Activated CD8-positive, alpha-beta memory T cell treated with anti-CD3 and anti-CD28 coated beads, Interleukin-2, amount 50 U/mL, for 48 hours (primary cell): ENCODE measurements around the gene YARS1.
"Not testable (repeated sequence)": the region's sequence is repeated elsewhere in the genome, so short reads cannot be mapped to it uniquely, and the experiment has no call there.

Source experiments
- DNase-seq: peaks from one replicate; pipeline ENCODE4 v3.0.0-alpha.2; 2020

The YARS1 gene

DNA sequence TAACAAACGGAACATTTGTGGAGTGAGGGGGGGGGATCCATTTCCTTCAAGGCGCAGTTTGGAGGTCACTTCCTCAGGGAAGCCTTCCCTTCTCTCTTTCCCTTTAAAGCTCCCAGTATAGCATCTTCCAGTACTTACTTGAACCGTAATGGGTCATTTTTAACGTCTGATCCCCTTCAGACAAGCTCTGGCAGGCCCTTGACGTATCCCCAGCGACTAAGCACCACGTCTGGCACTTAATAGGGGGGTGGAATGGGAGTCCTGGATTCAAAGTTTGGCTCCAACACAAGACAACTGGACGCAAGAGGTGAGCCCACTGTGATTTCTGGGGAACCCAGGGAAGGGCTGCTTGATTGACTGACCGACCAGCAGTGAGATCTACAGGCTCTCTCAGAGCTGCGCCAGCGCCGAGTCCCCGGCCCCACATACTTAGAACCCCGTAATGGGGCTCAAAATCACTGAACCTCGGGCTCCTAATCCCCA lies 441 bp downstream of the YARS1 start:
- DNase-seq = no peak

DNA sequence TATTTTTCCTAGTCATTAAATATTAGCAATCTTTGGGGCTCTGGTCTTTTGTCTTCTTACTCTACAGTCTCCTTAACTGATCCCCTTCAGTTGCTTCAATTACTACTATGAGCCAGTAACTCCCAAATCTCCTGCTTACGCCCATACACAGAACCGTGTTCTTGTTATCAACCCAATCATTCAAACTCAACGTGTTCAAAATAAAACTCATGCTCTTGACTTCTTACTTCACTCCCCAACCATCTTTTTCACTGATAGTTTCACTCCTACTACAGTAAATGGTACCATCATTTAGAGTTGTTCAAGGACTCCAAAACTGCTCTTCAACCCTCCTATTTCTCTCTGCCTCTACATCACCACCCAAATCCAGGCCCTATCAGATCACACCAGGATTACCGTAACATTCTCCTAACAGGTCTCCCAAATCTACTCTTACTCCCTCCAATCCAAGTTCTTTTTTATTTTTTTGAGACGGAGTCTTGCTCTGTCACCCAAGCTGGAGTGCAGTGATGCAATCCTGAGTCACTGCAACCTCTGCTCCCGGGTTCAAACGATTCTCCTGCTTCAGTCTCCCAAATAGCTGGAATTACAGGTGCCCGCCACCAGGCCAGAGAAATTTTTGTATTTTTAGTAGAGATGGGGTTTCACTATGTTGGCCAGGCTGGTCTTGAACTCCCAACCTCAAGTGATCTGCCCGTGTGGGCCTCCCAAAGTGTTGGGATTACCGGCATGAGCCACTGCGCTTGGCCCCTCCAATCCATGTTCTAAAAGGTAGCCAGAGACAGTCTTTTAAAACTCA lies 3.0 kb downstream of the YARS1 start:
- no peak for DNase-seq

DNA sequence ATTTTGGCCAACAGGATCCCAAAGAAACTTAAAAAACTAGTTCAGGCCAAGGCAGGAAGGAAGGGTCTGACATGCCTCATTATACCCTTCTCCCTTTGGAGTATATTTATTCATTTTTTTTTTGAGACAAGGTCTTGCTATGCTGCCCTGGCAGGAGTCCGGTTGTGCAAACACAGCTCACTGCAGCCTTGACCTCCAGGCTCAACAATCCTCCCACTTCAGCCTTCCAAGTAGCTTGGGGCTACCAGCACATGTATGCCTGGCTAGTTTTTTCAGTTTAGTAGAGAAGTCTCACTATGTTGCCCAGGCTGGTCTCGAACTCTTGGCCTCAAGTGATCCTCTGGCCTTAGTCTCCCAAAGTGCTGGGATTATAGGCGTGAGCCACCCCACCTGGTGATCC lies 5.2 kb downstream of the YARS1 start:
- DNase-seq = no peak

DNA sequence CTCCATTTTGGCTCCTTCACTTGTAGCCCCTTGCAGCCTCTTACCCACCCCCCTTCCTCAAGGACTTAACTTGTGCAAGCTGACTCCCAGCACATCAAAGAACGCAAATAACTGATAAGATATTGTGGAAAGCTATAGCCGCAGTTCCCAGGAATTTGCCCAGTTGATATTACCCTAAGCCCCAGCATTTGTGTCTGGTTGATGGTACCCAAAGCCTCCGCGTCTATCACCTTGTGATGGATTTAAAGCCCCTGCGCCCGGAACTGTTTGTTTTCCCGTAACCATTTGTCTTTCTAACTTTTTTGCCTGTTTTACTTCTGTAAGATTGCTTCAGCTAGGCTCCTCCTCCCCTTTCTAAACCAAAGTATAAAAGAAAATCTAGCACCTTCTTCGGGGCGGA lies 5.9 kb downstream of the YARS1 start:
- no peak for DNase-seq

DNA sequence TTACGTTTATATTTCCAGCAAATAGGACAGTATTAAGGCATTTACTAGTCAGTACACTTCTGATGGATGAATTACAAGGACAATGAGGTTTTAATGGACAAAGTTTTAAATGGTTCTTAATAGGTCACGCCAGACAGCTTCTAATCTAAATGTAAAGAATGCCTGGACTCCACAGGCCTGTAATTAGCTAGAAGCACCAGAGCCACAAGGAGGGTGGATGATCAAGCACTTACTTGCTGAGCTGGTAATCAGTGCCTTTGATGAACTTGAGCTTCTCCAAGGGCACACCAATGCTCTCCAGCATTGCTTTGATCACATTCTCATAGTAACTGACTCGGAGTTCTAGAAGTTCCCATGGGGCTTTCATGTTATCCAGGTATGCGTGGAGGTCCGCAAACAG lies 6.8 kb downstream of the YARS1 start:
- DNase-seq = no peak

DNA sequence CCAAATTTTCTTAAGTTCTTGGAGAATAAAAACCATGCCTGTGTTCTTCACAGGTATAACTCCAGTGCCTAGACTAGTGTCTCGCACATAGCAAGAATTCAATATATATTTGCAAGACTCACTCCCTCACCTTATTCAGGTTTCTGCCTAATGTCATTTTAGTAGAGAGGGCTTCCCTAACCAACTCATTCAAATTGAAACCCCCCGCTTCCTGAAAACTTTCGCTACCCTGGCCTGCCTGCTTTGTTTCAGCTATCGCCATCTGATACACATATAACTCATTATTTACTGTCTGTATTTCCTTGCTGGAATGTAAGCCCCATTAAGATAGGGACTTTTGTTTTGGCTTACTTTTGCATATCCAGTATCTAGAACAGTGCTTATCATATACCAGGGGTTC lies 8.6 kb downstream of the YARS1 start:
- no peak for DNase-seq

DNA sequence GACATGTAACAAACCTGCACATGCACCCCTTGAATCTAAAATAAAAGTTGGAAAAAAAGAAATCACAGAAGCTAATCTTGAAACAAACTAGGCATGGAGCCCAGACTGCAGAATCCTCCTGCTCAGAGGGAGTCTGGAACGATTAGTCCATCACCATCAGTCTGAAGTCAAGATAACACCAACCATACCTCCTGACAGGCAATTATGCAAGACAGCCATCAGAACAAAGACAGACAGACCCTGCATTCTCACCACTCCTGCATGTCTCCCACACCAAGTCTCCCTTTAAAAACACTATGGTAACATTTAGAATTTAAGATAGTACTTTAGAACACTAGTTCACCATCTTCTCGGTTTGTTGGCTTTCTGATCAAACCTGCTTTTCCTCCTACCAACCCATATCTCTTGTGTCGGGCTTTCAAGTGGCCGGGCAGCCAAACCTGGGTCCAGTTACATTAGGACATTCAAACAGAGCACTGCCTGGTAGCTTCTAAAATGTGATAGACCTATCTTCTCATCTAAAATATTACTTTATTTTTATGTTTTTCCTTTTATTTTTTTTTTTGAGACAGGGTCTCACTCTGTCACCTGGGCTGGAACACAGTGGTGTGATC lies 10.1 kb downstream of the YARS1 start:
- DNase-seq = no peak

DNA sequence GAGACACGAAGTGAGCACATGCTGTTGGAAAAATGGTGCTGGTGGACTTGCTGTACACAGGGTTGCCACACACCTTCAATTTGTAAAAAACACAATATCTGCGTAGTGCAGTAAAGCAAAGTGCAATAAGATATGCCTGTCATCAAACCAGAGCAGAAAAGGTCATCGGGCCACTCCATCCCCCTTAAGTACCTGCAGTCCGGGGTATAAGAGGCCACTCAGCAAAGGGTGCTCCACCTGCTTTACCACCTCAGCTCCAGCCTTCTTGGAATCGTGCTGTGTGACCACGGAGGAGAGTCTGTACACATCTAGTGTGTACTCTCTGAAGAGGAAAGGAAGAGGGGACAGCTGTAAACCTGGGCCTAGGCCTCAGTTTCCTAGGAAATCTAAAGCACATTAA lies 10.9 kb downstream of the YARS1 start:
- DNase-seq = no peak

DNA sequence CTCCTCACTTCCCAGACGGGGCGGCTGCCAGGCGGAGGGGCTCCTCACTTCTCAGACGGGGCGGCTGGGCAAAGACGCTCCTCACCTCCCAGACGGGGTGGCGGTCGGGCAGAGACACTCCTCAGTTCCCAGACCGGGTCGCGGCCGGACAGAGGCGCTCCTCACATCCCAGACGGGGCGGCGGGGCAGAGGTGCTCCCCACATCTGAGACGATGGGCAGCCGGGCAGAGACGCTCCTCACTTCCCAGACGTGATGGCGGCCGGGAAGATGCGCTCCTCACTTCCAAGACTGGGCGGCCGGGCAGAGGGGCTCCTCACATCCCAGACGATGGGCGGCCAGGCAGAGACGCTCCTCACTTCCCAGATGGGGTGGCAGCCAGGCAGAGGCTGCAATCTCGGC lies 12.7 kb downstream of the YARS1 start:
- not testable (repeated sequence) for DNase-seq

DNA sequence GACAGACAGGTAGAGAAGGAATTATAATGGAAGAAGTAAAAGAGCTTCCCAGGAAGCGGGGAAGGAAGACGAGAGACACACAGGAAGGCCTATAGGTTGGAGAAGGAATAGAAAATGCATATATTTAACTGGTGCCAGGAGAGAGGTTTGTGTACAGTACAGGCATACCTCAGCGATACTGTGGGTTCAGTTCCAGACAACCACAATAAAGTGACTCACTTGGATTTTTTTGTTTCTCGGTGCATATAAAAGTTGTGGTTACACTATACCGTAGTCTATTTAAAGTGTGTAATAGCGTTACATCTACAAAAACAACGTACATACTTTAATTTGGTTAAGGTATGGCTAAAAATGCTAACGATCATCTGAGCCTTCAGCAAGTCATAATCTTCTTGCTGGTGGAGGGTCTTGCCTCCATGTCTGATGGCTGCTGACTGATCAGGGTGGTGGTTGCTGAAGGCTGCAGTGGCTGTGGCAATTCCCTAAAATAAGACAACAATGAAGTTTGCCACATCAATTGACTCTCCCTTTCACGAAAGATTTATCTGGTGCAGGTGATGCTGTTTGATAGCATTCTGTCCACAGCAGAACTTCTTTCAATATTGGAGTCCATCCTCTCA lies 16.0 kb downstream of the YARS1 start:
- DNase-seq = no peak

DNA sequence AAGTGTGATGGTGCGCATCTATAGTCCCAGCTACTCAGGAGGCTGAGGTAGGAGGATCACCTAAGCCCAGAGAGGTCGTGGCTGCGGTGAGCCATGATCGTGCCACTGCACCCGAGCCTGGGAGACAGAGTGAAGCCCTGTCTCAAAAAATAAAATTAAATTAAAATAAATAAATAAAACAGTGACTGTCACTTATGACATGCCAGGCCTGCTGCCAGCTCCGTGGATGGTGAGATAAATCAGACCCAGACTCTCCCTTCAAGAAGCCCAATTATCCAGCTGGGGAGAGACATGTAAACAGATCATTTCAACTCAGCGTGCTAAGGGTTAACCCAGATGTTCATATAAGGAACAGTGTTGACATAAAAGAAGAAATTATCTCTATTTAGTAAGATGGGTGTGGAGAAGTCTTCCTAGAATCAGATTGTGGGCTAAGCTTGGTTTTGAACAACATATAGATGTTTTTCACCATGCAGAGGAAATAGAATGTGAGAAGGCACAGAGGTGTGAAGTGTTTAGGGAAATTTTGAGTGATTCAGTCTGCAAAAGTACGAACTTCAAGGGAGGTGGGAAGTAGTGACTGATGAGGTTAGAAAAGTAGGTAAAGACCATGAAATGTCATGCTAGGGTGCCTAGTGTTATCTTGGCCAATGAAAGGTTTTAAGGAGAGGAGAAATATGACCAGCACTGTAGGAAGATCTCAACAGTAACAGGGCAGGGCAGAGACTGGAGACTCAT lies 18.3 kb downstream of the YARS1 start:
- DNase-seq = no peak

DNA sequence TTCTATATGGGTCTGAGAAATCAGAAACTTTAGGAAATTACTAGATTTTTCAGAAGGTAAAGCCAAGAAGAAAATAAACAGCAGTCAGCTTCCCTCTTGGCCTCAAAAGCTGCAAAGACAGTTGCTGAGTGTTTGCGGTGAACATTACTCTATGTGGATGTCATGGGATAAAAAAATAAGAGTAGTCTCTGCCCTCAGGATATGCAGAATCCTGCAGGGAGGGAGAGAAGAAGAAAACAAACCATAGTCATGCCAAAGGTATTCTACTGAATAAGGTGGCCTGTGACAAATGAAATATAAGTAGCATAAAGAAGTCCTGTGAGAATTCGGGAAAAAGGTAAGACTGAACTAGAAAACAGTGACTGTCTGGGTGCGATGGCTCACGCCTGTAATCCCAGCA lies 19.0 kb downstream of the YARS1 start:
- DNase-seq = no peak

DNA sequence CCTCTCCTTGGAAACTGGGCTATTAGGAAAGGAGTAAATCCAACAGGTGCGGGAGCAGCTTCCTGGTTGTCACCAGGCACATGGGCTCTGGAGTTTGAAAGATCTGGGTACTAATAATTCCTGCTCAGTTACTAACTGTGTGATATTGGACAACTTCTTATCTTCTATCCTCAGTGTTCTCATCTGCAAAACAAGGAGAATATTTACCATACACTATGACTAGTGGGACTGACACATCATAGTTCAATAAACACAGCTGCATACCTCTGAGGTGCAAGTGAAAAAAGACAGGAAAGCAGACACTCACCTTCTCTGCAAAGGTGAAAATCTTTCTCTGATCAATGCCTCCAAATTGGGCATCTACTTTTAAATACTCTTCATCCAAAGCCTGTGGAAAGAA lies 19.7 kb downstream of the YARS1 start:
- no peak for DNase-seq

DNA sequence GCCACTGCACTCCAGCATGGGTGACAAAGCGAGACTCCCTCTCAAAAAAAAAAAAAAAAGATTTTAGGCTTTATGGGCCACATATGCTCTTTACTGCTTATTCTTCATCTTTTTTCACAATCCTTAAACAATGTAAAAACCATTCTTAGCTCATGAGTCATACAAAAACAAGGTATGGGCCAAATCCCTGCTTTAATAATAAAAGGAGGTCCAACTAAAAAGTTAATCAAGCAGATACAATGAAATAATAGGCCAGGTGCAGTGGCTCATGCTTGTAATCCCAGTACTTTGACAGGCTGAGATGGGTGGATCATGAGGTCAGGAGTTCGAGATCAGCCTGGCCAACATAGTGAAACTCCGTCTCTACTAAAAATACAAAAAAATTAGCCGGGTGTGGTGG lies 21.4 kb downstream of the YARS1 start:
- DNase-seq = not testable (repeated sequence)

DNA sequence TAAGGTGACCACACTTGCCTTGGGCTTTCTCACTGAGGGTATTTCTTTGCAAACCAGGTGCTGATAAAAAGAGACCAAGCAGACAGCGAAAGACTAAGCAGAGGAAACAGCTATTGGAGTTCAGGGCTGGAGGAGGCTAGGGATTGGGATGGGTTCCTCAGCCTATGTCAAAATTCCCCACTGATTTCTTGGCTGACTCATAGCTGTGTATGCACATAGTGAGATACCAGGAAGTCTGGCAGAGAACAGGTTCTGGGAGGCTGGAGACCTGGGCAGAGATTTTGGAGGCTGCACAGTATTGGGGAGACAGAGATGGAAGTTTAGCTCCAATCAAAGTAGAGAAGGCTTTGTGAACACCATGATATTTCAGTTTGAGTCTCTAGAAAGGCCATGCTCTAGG lies 25.3 kb downstream of the YARS1 start:
- DNase-seq = no peak

DNA sequence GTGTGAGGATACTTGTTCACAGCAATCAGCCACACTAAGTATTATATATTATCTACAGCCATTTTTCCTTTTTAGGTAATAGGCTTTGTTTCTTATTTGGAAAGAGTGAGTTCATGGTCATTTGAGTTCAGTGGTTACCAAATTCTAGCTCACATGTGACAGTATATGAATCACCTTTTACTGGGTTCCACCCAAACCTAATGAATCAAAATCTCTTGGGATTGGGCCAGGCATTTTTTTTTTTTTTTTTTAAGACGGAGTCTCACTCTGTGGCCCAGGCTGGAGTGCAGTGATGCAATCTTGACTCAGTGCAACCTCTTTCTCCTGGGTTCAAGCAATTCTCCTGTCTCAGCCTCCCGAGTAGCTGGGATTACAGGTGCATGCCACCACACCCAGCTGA lies 27.8 kb downstream of the YARS1 start:
- not testable (repeated sequence) for DNase-seq

DNA sequence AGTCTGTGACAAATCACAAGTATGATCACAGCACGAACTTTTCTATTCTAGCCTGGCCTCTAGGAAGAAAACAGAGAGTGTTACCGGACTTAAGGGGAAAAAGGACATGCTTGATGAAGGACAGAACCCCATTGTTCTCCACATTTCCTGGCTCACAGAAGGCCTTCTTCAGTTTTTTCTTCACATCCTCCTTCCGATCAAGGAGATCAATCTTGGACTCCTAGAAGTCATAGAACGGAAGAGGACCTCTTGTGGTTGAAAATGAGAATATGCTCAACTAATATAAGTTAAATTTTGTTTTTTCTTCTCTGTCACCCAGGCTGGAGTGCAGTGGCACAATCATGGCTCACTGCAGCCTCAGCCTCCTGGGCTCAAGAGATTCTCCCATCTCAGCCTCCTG lies 30.3 kb downstream of the YARS1 start:
- no peak for DNase-seq

DNA sequence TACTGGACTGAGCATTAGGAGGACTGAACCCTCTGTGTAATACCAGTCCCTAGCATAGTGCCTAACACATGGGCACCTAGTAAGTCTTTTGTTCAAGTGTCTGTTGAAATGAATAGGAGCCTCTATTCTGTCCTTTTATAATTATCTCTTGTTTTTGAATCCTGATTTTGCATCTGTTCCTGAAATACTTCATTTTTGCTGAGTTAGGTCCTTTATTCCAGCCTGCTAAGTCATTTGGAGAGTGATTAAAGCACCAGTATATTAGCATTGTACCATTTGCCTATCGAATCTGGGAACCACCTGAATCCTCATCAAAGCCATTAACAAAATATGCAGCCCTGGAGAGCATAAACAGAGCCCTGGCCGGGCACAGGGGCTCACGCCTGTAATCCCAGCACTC lies 32.3 kb downstream of the YARS1 start:
- DNase-seq = no peak

DNA sequence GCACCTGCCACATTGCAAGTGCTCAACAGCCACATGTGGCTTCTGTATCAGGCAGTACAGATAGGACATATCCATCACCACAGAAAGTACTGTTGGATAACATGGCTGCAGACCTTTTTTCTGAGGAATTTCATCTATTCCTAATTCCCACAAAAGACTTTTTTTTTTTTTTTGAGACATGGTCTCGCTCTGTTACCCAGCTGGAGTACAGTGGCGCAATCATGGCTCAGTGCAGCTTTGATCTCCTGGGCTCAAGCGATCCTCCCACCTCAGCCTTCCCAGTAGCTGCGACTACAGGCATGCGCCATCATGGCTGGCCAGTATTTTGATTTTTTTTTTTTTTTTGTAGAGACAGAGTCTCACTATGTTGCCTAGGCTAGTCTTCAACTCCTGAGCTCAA lies 33.3 kb downstream of the YARS1 start:
- DNase-seq = no peak

DNA sequence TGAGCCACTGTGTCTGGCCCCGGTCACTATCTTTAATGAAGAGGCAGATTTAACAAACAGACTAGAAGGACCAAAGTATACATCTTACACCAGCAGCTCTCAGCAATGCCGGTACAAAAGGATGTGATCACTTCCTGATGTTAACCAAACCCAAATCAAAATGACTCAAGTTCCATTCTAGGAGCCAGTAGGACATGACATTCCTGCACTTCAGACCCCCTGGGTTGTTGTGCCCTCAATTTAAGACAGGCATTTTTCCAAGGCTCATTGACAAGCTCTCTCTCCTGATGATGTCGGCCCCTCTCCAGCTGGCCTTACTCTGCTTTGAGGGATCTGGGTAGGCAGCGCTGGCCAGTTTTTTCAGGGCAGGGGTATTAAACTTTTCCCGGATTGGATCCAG lies 35.1 kb downstream of the YARS1 start:
- no peak for DNase-seq

DNA sequence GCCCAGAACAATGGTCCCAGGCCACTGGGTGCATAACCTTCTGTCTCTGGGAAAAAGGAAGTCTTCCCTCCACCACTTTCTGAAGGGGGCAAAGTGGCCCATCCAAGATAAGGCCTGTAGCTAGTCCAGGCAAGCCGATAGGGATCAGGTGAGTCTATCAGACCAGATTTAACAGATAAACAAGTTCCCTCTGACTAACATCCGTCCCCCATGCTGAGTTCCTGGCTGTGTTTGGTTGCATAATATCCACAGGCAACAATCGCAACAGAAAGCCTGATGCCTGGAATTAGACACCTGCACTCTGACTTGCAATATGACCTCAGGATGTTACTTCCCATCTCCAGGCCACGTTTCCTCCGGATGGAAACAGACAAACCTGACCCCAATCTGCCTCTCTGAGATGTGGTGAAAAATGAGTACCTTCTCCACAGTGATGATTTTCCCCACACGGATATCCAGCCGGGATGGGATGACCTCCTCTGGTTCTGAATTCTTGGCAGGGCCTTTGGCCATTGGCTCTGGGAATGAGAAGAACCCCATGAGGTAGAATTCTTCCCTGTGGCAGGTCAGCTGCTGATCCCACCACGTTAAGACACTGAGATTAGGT lies 36.4 kb downstream of the YARS1 start:
- DNase-seq = no peak

DNA sequence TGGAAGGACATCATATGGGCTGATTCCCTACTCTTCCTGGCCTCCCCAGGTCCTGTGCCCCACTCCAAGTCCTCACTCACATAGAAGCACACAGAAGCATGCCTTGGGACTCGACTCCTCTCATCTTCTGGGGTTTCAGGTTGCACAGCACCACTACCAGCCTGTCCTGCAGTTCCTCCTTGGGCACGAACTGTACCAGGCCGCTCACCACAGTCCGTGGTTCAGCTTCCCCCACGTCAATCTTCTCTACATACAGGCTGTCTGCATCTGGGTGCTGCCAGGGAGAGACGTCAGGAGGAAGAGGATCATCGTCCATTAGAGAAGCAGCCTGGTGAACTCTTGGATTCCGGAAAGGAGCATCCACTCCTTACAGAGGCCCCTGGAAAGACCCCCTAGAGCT lies 37.2 kb downstream of the YARS1 start:
- DNase-seq = no peak

DNA sequence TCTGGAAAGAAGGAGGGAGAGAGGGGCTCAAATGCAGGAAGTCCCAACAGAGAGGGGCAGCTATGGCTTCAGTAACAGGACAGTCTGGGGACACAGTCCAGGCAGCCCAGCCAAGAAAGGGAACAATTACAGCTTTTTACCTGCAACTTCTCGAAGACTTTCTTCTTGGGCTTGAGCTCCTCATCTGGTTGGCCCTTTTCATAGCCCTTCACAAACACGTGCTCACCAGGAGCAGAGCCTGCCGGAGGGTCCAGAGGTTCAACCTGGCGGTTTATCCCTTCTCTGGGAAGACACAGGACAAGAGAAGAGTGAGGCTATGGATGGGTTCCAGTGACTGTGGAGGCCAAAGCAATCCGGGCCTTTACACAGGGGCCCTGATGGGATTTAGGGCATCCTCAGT lies 37.9 kb downstream of the YARS1 start:
- no peak for DNase-seq
